ENCODE measurements around the gene CSTF3.
"Not testable (repeated sequence)": the region's sequence is repeated elsewhere in the genome, so short reads cannot be mapped to it uniquely, and the experiment has no call there.

Gene CSTF3

GRCh38 chr11:33160587-33160986, 693 bp downstream of the CSTF3 start:
- TF ChIP-seq CTCF (IDR thresholded peaks at IDR 0.05; ENCODE audit: low read depth, low read length, missing control alignments), result no peak
- DNase-seq (ENCODE audit: low read depth), result no peak

GRCh38 chr11:33160136-33160535, 1.1 kb downstream of the CSTF3 start:
- no peak for TF ChIP-seq CTCF (IDR thresholded peaks at IDR 0.05; ENCODE audit: low read depth, low read length, missing control alignments)
- H3K4me3 ChIP-seq (ENCODE audit: low read depth, low read length), result peak overlapping the region; percentile 96
- DNase-seq (ENCODE audit: low read depth), result no peak

More at GRCh38 chr11:33160587-33160986, 693 bp downstream of the CSTF3 start:
- peak overlapping the region; percentile 96 for H3K4me3 ChIP-seq (ENCODE audit: low read depth, low read length)

- not testable (repeated sequence) for DNase-seq (ENCODE audit: low read depth)
- H3K4me3 ChIP-seq (ENCODE audit: low read depth, low read length), result peak overlapping the region; percentile 96
These were observed 1.9 kb downstream of the CSTF3 start for GRCh38 chr11:33159378-33159867.

- no peak overlapping the region; the same call in 1 of the 2 replicates for H3K4me3 ChIP-seq (ENCODE audit: low read depth, low read length)
- no peak for DNase-seq (ENCODE audit: low read depth)
These were observed 2.5 kb downstream of the CSTF3 start for GRCh38 chr11:33158596-33159275.

GRCh38 chr11:33157103-33158027, 3.9 kb downstream of the CSTF3 start:
- H3K4me3 ChIP-seq (ENCODE audit: low read depth, low read length), result no peak overlapping the region
- DNase-seq (ENCODE audit: low read depth), result no peak
- no peak for TF ChIP-seq CTCF (IDR thresholded peaks at IDR 0.05; ENCODE audit: low read depth, low read length, missing control alignments)

More at GRCh38 chr11:33158596-33159275, 2.5 kb downstream of the CSTF3 start:
- TF ChIP-seq CTCF (IDR thresholded peaks at IDR 0.05; ENCODE audit: low read depth, low read length, missing control alignments), result no peak

GRCh38 chr11:33151399-33151798, 9.9 kb downstream of the CSTF3 start:
- DNase-seq (ENCODE audit: low read depth), result no peak
- H3K4me3 ChIP-seq (ENCODE audit: low read depth, low read length), result no peak overlapping the region
- no peak for TF ChIP-seq CTCF (IDR thresholded peaks at IDR 0.05; ENCODE audit: low read depth, low read length, missing control alignments)

GRCh38 chr11:33147559-33147958, 13.7 kb downstream of the CSTF3 start:
- no peak for DNase-seq (ENCODE audit: low read depth)
- no peak overlapping the region for H3K4me3 ChIP-seq (ENCODE audit: low read depth, low read length)
- no peak for TF ChIP-seq CTCF (IDR thresholded peaks at IDR 0.05; ENCODE audit: low read depth, low read length, missing control alignments)

All from GM12864 (cell line).